ENCODE results near the gene DNAL4. TPM values are rescaled to one million over a fixed set of nuclear protein-coding genes. Genes with fewer than 3 reads are reported as not detected.

DNAL4 gene
- total RNA-seq, 1 donor from 2014 or later = 8.4 TPM

DNA sequence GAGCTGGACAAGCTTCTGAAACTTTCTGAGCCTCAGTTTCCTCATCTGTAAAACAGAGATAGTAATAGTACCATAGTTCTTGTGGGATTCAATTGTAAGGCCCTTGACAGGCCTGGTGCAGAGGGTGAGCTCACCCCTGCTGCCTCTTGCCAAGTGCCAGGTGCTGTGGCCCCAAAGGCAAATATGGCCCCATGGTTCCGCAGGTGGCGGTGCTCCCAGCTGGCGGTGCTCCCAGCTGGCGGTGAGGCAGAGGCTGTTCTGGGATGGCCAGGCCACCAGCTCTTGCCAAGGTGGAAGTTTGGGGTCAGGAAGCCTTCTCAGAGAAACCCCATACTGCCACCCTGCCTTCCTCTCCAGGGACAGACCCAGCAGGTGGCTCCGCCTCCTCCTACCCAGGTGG, 41.0 kb upstream of the DNAL4 start:
- ATAC-seq (ENCODE audit: low read depth) (no peak), DNase-seq (no peak)
- no peak overlapping the region for H3K27ac Mint-ChIP-seq
- no peaks in the 10 kb centered on the region for H3K36me3 Mint-ChIP-seq (ENCODE audit: low read depth)
- ChIA-PET CTCF (interaction anchor here (0.5 kb wide), 1 partner anchor 169 kb away, joined by 3 read pairs; no protein-coding TSS in a partner anchor), POLR2A (interaction anchor here (0.5 kb wide), 1 partner anchor 168 kb away, joined by 4 read pairs; no protein-coding TSS in a partner anchor)
- no peaks in the 10 kb centered on the region for H3K9me3 Mint-ChIP-seq
- TF ChIP-seq, protein P1, sequence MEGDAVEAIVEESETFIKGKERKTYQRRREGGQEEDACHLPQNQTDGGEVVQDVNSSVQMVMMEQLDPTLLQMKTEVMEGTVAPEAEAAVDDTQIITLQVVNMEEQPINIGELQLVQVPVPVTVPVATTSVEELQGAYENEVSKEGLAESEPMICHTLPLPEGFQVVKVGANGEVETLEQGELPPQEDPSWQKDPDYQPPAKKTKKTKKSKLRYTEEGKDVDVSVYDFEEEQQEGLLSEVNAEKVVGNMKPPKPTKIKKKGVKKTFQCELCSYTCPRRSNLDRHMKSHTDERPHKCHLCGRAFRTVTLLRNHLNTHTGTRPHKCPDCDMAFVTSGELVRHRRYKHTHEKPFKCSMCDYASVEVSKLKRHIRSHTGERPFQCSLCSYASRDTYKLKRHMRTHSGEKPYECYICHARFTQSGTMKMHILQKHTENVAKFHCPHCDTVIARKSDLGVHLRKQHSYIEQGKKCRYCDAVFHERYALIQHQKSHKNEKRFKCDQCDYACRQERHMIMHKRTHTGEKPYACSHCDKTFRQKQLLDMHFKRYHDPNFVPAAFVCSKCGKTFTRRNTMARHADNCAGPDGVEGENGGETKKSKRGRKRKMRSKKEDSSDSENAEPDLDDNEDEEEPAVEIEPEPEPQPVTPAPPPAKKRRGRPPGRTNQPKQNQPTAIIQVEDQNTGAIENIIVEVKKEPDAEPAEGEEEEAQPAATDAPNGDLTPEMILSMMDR (IDR thresholded peaks at IDR 0.05) = no peak
- no peak overlapping the region for H3K4me3 Mint-ChIP-seq
- intact Hi-C loops (cut with micrococcal nuclease) = no loop called here
- H3K4me1 Mint-ChIP-seq = no peaks in the 10 kb centered on the region
- peaks cover 26% of the 10 kb centered on the region for H3K27me3 Mint-ChIP-seq

DNA sequence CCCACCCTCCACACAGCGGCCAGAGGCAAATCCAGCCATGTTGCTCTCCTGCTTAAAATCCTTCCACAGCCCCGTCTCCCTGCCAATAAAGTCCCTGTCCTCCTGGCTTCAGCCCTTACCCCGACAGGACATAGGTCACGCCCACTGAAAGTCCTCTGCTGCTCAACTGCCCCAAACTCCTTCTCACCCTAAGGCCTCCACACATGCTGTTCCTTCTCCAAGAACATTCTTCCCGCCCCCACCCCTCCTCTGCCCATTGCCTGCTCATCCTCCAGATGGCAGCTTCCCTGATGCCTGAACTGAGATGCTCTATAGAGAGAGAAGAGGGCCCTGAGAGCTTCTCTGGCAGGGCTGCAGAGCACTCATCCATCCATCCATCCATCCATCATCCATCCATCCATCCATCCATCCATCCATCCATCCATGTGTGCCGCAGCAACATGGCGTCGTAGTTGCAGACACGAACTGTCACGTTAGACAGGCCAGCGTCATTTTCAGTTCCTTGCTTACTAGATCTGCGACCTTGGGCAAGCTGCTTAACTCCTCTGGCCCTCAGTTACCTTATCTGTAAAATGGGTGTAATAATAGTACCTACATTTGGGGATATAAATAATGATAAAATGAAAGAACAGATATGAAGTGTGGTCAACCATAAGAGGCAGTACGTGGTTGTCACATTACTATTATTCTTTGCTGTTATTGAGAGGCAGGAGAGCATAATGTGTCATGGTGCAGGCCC, 40.4 kb upstream of the DNAL4 start:
- no peaks in the 10 kb centered on the region for H3K9me3 Mint-ChIP-seq
- no peaks in the 10 kb centered on the region for H3K36me3 Mint-ChIP-seq (ENCODE audit: low read depth)
- TF ChIP-seq, protein P1 (IDR thresholded peaks at IDR 0.05) = no peak
- DNase-seq = no peak
- H3K4me3 Mint-ChIP-seq = no peak overlapping the region
- H3K27ac Mint-ChIP-seq = no peak overlapping the region
- H3K4me1 Mint-ChIP-seq = no peaks in the 10 kb centered on the region
- intact Hi-C loops (cut with micrococcal nuclease) = no loop called here
- CTCF ChIA-PET = interaction anchor here (0.5 to 0.6 kb wide), 2 partner anchors 170 to 698 kb away, joined by 3 read pairs; partner anchors contain the start of gene RPS19BP1
- peaks cover 21% of the 10 kb centered on the region for H3K27me3 Mint-ChIP-seq
- ATAC-seq (ENCODE audit: low read depth) = no peak
- POLR2A ChIA-PET = interaction anchor here (0.5 kb wide), 1 partner anchor 168 kb away, joined by 4 read pairs; no protein-coding TSS in a partner anchor

DNA sequence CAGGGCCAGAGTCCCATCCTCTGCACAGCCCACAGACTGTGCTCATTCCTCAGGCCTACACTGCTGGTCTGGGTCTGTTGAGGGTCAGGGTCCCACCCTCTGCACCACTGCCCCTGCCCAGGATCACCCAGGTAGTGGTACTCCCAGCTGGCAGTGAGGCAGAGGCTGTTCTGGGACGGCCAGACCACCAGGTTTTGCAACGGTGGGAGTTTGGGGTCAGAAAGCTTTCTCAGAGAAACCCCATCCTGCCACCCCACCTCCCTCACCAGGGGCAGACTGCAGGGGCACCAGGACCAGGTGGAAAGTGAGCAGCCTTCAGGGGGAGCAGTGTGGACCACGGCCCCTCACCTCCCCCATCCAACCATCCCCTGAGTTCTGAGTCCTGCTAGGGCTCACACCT, 39.1 kb upstream of the DNAL4 start:
- Mint-ChIP-seq H3K4me1 (no peaks in the 10 kb centered on the region), H3K36me3 (ENCODE audit: low read depth) (no peaks in the 10 kb centered on the region), H3K27me3 (peaks cover 16% of the 10 kb centered on the region), H3K27ac (no peak overlapping the region), H3K9me3 (no peaks in the 10 kb centered on the region), H3K4me3 (no peak overlapping the region)
- intact Hi-C loops (cut with micrococcal nuclease) = no loop called here
- TF ChIP-seq, protein P1 (IDR thresholded peaks at IDR 0.05) = no peak
- DNase-seq (no peak), ATAC-seq (ENCODE audit: low read depth) (no peak)
- POLR2A ChIA-PET = no interaction called here
- CTCF ChIA-PET = no interaction called here

DNA sequence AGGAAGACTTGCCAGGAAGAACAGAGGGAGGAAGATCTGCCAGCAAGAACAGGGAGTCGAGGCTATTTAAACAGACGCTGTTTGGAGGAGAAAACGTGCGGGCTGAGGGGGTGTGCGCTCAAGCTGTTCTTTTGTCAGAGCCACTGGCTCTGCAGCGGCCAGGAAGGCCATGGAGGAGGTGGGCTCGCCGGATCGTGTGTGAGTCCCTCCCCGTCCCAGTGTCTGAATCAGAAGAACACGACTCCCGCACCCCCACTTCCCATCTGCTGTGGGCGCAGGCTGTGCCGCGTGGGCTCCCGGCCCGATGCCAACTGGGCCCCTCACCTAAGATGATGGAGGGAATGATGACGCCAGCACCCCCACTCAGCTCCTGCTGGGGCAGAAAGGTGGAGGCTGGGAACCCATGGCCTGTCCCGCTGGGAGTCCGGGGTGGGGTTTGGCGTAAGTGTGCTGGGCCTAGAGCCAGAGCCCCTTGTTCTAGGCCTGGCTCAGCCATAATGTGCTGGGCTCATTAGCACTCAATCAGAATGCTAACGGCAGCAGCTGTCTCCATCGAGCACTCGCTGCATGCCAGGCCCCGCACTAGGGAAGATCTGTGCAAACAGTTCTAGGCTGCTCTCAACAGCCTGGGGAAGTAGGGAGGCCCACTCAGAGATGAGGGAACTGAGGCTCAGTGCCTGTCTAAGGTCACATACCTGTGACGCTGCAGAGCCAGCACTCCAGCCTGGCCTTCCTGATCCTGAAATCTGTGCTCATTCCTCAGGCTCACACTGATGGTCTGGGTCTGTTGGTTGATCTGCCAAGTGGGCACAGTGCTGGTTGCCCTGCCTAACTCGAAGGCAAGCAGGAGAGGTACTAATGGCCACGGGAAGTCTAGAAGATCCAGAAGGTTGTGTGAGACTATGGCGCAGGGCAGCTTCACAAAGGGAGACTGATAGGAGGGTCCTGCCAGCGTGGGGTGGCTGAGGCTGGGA, 38.3 kb upstream of the DNAL4 start:
- Mint-ChIP-seq H3K4me3 (no peak overlapping the region), H3K9me3 (no peaks in the 10 kb centered on the region), H3K36me3 (ENCODE audit: low read depth) (no peaks in the 10 kb centered on the region), H3K27ac (no peak overlapping the region), H3K4me1 (no peaks in the 10 kb centered on the region), H3K27me3 (peaks cover 15% of the 10 kb centered on the region)
- TF ChIP-seq, protein P1 (IDR thresholded peaks at IDR 0.05) = no peak
- no peak for ATAC-seq (ENCODE audit: low read depth)
- intact Hi-C loops (cut with micrococcal nuclease) = no loop called here
- no peak for DNase-seq
- CTCF ChIA-PET = no interaction called here
- POLR2A ChIA-PET = no interaction called here
